Vagina (tissue), 2 donors: ENCODE data around the gene IDH2. TPM values are rescaled to one million over a fixed set of nuclear protein-coding genes. Genes with fewer than 3 reads are reported as not detected.

Source experiments
- DNase-seq, 2 donors: peaks; one replicate each; pipeline ENCODE4 v3.0.0-alpha.2; 2017; ENCODE audit errors: extremely low spot score in 2 of 2
- H3K27ac ChIP-seq: fragments of 200-600 bp; sonication (generic); one replicate; pipeline ENCODE4 v1.5.1; 2019
- H3K27me3 ChIP-seq: fragments of 200-600 bp; sonication (generic); one replicate; pipeline ENCODE4 v1.5.1; 2019
- H3K36me3 ChIP-seq, 2 donors: fragments of 200-600 bp; sonication (generic); one replicate each; pipeline ENCODE4 v1.5.1; 2017 to 2019
- H3K4me1 ChIP-seq: fragments of 200-600 bp; sonication (generic); one replicate; pipeline ENCODE4 v1.5.1; 2019
- H3K4me3 ChIP-seq, 2 donors: fragments of 200-600 bp; sonication (generic); 1 replicate in 1 of 2; 2 replicates in 1 of 2; pipeline ENCODE4 v1.5.1; 2016 to 2019
- H3K9me3 ChIP-seq: fragments of 200-600 bp; sonication (generic); one replicate; pipeline ENCODE4 v1.5.1; 2019
- CTCF ChIP-seq, 3 experiments: fragments of 450-650 bp in 2 of 3; fragments of 200-600 bp in 1 of 3; sonication (generic) in 1 of 3; IDR thresholded peaks; one replicate each; pipeline ENCODE4 v1.5.1; 2017 to 2019; ENCODE audit warnings: antibody characterized with exemption in 3 of 3, mild to moderate bottlenecking in 2 of 3, moderate library complexity in 2 of 3
- POLR2A ChIP-seq, 2 donors: fragments of 450-650 bp; IDR thresholded peaks; one replicate each; pipeline ENCODE4 v1.6.1; 2017; ENCODE audit warnings: antibody characterized with exemption in 2 of 2, mild to moderate bottlenecking in 2 of 2, moderate library complexity in 2 of 2
- POLR2AphosphoS5 ChIP-seq, 2 donors: sonication (generic); formaldehyde crosslinking; IDR thresholded peaks; one replicate each; pipeline ENCODE4 v1.9.0; 2017; ENCODE audit warnings: antibody characterized with exemption in 2 of 2, mild to moderate bottlenecking in 2 of 2, low read depth in 1 of 2; ENCODE audit not compliant: insufficient read depth in 1 of 2
- intact Hi-C: fragments of 100-400 bp; cut with DNase I; formaldehyde crosslinking; loops from one replicate; pipeline ENCODE4 v1.15.1; 2023
- total RNA-seq: library from RNA; depleted of rRNA; stranded (reverse); fragments of >200 nt; gene quantifications from one replicate; pipeline ENCODE4 v1.2.3, GENCODE V29; 2016

IDH2 gene
- total RNA-seq, 1 donor from 2014 or later, result 39.3 TPM

- intact Hi-C loops, result no loop called here
- TF ChIP-seq POLR2AphosphoS5 (IDR thresholded peaks at IDR 0.05; ENCODE audit: insufficient read depth in 1 of 2, low read depth in 1 of 2) (no peak), POLR2A (IDR thresholded peaks at IDR 0.05) (no peak), CTCF (IDR thresholded peaks at IDR 0.05) (no peak)
- no peak overlapping the region for H3K4me3 ChIP-seq
- H3K36me3 ChIP-seq, result no peaks in the 10 kb centered on the region
- H3K9me3 ChIP-seq, result no peaks in the 10 kb centered on the region
- H3K27me3 ChIP-seq, result no peaks in the 10 kb centered on the region
- DNase-seq, result no peak
- peaks cover 5% of the 10 kb centered on the region for H3K4me1 ChIP-seq
- no peak overlapping the region for H3K27ac ChIP-seq
These were observed 24.5 kb upstream of the IDH2 start for GRCh38 chr15:90126596-90127435.

- intact Hi-C loops, result no loop called here
- Histone ChIP-seq H3K27me3 (no peaks in the 10 kb centered on the region), H3K4me3 (no peak overlapping the region), H3K4me1 (peaks cover 5% of the 10 kb centered on the region), H3K27ac (no peak overlapping the region), H3K9me3 (no peaks in the 10 kb centered on the region), H3K36me3 (no peaks in the 10 kb centered on the region)
- no peak for DNase-seq
- TF ChIP-seq POLR2AphosphoS5 (IDR thresholded peaks at IDR 0.05; ENCODE audit: insufficient read depth in 1 of 2, low read depth in 1 of 2), result no peak
- no peak for TF ChIP-seq POLR2A (IDR thresholded peaks at IDR 0.05)
- TF ChIP-seq CTCF (IDR thresholded peaks at IDR 0.05), result no peak
These were observed 23.8 kb upstream of the IDH2 start for GRCh38 chr15:90126022-90126421.

DNA sequence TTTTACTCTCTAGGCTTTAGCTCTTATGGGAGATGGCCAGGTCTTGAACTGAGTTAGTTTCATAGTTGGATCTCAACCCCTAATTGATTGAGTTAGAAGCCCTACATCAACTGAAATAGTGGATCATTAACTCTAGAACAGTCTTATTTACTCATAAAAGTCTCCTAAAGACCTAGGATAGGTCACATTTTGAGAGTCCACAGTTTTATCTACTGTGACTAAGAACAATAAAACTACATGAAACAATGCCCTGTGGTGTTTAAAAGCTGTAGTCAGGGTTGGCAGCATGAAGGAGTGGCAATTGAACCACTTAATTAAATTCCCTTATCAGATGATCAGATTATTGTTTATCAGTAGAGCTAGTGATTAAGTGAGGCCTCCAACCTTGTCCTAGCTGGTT, 22.2 kb upstream of the IDH2 start:
- intact Hi-C loops, result no loop called here

GRCh38 chr15:90121086-90121485, 18.8 kb upstream of the IDH2 start:
- Histone ChIP-seq H3K27me3 (no peaks in the 10 kb centered on the region), H3K36me3 (no peaks in the 10 kb centered on the region), H3K9me3 (no peaks in the 10 kb centered on the region), H3K4me1 (no peaks in the 10 kb centered on the region), H3K27ac (no peak overlapping the region), H3K4me3 (no peak overlapping the region)
- DNase-seq, result no peak
- intact Hi-C loops, result no loop called here
- TF ChIP-seq POLR2A (IDR thresholded peaks at IDR 0.05), result no peak
- TF ChIP-seq CTCF (IDR thresholded peaks at IDR 0.05), result no peak
- TF ChIP-seq POLR2AphosphoS5 (IDR thresholded peaks at IDR 0.05; ENCODE audit: insufficient read depth in 1 of 2, low read depth in 1 of 2), result no peak

More for the DNA sequence above, 22.2 kb upstream of the IDH2 start:
- no peak overlapping the region for H3K4me3 ChIP-seq
- H3K36me3 ChIP-seq, result no peaks in the 10 kb centered on the region
- no peaks in the 10 kb centered on the region for H3K9me3 ChIP-seq
- no peak overlapping the region for H3K27ac ChIP-seq
- no peak for DNase-seq
- H3K27me3 ChIP-seq, result no peaks in the 10 kb centered on the region
- peaks cover 5% of the 10 kb centered on the region for H3K4me1 ChIP-seq
- TF ChIP-seq POLR2A (IDR thresholded peaks at IDR 0.05), result no peak
- no peak for TF ChIP-seq CTCF (IDR thresholded peaks at IDR 0.05)
- no peak for TF ChIP-seq POLR2AphosphoS5 (IDR thresholded peaks at IDR 0.05; ENCODE audit: insufficient read depth in 1 of 2, low read depth in 1 of 2)

DNA sequence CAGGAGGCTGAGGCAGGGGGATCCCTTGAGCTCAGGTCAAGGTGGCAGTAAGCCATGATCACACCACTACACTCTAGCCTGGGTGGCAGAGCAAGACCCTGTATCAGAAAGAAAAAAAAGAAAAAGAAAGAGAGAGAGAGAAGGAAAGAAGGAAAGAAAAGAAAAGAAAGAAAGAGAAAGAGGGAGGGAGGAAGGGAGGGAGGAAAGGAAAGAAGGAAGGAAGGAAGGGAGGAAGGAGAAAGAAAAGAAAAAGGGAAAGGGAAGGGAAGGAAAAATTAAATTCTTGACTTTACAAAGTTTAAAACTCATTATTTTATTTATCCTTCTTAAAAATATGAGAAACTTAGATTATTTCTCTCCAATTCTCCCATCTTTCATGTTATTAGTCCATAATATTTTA, 17.1 kb upstream of the IDH2 start:
- intact Hi-C loops, result no loop called here
- TF ChIP-seq POLR2AphosphoS5 (IDR thresholded peaks at IDR 0.05; ENCODE audit: insufficient read depth in 1 of 2, low read depth in 1 of 2) (no peak), POLR2A (IDR thresholded peaks at IDR 0.05) (no peak), CTCF (IDR thresholded peaks at IDR 0.05) (no peak)
- Histone ChIP-seq H3K36me3 (no peaks in the 10 kb centered on the region), H3K27ac (no peak overlapping the region), H3K9me3 (peaks cover 4% of the 10 kb centered on the region), H3K4me3 (no peak overlapping the region), H3K27me3 (no peaks in the 10 kb centered on the region), H3K4me1 (no peaks in the 10 kb centered on the region)
- no peak for DNase-seq
